Activated T-helper 1 cell treated with Interleukin-2 at 50 U/mL for 16 hours (primary cell): ENCODE data around the gene MAP6D1.

Experiments
- DNase-seq: peaks from one replicate; pipeline ENCODE4 v3.0.0-alpha.2; 2020; ENCODE audit warnings: low read depth

Gene MAP6D1

DNA sequence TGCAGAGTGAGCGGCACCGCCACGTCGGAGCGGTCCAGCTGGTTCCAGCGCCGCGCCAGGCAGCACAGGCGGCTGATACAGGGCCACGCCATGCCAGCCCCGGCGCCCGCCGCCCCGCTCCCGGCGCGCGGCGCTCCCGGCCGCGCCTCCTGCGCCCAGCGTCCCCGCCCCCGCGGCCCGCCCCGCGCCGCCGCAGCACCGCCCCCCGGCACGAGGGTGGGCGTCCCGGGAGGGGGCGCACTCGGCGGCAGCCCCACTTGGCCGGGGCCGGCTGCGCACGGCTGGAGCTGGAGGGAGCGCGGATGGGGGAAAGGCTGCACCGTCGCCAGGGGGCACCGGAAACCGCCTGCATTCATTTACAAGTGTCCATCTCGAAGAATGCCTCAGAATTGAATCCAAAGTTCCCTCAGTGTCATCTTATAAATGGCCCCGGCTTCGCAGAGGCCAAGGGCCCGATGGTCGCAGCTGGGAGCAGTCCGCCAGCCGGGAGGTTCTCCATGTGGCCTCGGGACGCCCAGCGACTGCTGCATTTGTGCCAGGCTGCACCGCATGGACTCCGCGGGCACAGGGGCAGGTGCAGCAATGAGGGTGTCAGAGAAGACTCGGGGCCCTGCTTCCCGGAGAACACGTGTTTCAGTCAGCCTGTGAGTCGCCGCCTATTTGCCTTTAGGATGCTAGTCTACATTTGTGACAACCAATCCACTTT is at the start of gene MAP6D1:
Gene MAP6D1, minus strand, starts transcription at position 122 of the 706 bp plus-strand sequence. Its CDS starts 30 bp downstream, at position 92.
- DNase-seq = peak; percentile 17

DNA sequence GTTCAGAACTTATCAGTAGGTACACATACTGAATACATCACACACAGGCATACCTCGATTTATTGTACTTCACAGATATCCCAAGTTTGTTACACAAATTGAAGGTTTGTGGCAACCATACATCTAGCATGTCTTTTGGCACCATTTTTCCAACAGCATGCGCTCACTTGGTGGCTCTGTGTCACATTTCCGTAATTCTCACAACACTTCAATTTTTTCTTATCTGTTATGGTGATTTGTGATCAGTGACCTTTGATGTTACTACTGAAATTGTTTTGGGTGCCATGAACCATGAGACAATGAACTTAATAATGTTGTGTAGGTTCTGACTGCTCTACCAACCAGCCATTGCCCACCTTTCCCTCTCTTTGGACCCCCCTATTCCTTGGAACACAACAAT is 48.5 kb upstream of the MAP6D1 start:
- no peak for DNase-seq

DNA sequence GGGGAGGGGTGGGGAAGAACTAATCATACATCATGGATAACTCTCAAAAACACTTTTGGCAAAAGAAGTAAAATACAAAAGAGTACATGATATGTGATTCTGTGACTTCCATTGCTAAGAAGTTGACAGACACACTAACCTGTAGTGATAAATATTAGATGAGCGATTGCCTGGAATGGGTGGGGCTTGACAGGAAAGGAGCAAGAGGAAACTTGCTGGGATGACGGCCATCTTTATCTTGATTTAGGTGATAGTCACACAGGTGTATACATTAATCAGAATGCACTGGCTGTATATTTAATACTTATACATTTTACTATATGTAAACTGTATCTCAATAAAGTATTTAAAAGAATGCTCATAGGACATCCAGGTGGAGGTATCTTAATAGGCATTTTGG is 46.2 kb upstream of the MAP6D1 start:
- DNase-seq = no peak

DNA sequence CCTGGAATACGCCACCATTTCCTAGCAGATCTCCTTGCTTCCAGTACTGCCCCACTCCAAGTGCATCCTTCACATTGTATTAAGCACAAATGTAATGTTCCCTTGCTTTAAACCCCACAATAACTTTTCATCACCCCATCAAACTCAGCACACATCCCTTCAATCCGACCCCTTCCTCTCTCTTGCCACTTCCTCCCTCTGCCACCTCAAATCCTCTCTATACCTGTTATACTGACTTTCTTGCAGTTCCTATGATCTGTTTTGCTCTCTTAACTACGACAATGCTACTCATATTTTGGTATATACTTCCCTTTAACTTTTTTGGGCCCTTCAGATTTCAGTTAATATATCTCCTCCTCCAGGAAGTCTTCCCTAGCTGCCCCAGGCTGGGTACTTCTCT is 45.2 kb upstream of the MAP6D1 start:
- DNase-seq = no peak

DNA sequence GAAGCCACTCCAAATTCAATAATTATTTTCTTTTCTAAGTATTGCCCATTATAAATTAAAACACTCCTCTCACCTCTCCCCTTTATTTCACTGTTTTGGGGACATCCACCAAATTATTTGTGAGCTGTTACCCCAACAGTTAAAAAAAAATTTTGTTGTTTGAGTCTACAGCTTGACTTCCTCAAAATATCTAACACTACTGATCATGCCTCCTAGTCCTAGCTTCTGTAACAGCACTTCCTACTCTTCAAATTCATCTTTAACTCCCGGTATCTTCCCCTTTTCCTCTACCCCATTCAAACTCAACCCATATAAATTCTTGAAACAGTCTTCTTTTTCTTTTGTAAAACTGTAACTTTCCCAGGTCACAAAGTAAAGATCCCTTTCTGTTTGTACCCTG is 43.4 kb upstream of the MAP6D1 start:
- no peak for DNase-seq

DNA sequence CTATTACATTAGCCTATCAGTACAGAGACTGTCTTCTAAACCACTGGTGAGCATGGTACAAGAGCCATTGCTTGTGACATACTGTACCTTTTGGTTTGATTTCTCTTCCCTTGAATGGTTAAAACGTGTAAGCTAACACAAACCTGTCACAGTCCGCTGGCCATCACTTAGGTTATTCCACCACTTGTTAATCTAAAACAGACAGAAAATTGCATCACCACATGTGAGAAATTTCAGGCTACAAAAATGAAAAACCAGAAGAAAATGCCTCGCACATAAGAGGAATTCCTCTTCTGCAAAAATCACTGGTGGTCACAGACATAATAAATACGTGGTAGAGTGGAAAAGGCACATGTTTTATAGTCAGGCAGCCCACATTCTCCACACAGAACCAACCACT is 37.2 kb upstream of the MAP6D1 start:
- DNase-seq = no peak

DNA sequence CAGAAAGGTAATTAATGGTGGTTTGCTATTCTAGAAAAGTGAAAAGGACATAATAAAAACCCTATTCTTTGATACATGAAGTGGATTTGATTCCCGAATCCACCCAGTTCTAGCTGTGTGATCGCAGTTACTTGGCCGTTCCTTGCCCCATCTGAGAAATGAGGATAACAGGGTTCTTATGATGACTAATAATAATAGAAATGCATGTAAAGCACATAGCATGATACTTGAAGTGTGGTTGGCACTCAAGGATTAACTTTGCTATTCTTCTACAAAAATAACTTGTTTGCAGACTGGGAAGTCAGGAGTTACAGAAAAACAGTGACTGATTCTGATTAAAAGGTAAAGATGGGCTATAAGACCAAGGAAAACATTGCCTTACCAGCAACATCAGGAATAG is 32.5 kb upstream of the MAP6D1 start:
- DNase-seq = no peak

DNA sequence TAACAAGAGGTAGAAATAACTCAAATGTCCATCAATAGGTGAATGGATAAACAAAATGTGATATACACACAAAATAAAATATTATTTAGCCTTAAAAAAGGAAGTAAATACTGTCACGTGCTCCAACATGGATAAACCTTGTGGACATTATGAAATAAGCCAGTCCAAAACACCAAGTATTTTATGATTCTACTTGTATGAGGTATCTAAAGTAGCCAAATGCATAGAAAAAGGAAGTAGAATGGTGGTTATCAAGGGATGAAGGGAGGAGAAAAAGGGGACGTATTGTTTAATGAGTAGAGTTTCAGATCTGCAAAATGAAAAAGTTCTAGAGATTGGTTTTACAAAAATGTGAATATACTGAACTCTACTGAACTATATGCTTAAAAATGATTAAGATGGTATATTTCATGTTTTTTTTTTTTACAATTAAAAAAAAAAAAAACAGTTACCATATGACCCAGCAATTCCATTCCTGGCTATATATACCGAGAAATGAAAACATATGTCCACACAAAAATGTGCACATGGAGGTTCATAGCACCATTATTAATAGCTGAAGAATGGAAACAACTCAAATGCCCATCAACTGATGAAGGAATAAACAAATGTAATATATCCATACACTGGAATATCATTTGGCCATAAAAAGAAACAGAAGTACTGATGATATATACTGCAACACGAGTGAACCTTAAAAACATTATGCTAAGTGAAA is 29.1 kb upstream of the MAP6D1 start:
- no peak for DNase-seq

DNA sequence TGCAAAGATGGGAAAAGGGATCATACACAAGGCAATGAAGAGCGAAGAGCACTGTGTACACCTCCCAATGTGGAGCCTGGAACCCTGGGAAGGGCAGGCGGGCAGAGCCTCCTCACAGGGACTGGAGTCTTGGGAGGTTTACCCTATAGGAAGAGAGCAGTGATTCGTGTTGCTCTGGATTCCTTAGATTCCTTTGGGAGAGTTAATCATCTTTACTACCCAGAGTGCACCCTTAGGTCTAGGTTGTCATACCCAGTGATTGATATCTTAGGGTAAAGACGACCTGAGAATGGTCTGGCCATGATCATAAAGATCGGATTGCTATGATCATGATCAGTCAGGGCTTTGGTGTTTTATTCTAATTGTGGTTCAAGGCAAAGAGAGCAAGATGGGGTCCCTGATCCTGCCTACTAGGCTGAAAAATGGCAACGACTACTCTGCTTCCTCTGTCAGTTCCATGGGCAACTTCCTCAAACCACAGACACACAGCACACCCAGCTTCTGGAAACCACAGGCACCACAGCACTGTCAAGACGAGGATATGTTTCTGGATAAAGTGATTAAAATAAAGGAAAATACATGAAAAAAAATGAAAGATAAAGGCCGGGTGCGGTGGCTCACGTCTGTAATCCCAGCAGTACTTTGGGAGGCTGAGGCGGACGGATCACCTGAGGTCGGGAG is 20.4 kb upstream of the MAP6D1 start:
- DNase-seq = no peak

DNA sequence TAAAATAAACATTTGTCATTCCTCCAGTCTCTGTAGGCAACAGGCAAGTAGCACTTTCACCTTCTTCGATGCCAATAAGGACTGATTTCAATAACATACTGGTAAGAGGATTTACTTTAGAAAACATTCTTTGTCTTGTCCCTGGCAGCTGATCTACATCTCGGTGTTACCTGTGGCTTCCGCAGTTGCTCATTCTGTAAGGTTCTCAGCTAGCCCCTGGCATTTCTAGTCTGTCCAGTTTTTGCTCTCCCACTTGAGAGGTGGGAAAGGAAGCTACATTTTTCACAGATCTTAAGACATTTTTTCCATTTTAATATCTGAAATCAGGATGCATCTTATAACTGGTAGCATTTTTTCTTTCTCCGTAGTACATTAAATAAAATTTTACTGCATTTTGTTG is 19.7 kb upstream of the MAP6D1 start:
- DNase-seq = no peak

DNA sequence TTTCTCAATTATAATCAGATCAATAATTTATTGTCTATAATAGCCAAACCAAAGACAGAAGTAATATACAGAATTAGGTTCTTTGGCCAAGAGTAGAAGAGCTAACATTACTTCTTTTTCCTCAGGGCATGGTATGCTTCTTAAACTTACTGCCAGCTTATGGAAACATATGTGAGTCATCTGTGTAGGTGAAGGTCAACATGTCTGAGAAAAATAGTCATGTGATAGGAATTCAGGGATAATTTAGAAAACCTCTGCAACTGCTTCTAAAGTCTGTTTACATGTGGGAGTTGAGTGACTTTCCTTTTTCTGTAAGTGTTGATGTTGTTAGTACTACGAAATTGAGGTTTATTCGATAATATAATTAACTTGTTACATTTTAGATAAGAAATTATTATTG is 19.2 kb upstream of the MAP6D1 start:
- no peak for DNase-seq

DNA sequence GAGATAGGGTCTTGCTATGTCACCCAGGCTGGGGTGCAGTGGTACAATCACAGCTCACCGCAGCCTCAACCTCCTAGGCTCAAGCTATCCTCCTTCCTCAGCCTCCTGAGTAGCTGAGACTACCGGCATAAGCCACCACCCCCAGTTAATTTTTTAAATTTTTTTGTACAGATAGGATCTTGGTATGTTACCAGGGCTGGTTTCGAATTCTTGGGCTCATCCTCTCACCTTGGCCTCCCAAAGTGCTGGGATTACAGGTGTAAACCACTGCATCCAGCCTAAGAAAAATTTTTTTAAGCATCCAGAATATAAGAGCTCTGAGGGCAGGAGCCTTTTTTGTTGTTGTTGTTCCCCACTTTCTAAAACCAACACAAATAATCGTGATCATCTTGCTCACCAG is 14.4 kb upstream of the MAP6D1 start:
- DNase-seq = no peak

DNA sequence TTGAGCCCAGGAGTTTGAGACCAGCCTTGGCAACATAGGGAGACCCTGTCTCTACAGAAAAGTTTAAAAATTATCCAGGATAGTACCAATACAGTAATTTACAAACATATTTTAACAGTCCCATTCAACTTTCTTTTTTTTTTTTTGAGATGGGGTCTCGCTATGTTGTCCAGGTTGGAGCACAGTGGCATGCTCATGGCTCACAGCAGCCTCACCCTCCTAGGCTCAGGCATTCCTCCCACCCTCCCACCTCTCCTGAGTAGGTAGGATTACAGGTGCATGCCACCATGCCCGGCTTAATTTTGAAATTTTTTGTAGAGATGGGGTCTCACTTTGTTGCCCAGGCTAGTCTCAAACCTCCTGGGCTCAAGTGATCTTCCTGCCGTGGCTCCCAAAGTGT is 12.5 kb upstream of the MAP6D1 start:
- no peak for DNase-seq

DNA sequence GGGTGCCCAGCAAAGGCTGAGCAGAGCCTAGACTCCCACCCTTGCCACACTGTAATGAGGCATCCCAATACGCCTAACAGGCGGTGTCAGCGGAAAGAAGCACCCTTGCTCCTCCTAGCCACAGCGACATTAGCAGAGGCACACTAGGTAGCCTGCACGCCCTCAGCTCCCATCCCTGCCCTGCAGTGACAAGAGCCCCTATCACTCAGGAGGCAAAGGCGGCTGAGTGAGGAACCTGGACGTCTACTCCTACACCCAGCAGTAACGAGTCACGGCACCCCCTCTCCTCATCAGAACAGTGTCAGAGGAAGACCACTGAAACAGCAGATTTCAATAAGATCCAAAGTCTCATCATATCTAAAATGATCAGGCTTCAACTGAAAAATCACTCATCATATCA is 12.0 kb upstream of the MAP6D1 start:
- DNase-seq = no peak

DNA sequence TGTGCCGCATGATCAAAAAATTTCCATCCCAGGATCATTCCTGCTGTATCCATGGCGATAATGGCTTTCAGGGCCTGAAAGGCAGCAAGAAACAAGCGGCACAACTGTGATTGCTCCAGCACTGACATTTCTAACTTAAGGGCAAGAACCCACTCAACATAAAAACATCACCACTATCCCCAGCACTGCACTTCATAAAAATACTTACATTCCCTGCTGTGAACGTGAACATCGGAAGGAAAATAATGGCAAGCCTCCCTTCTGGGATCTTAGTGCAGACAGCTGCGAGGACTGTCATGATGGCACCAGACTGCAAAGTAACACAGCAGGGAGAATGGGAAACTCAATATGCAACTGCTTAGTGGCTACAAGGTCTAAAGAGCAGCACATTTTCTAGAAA is 8.1 kb upstream of the MAP6D1 start:
- no peak for DNase-seq

DNA sequence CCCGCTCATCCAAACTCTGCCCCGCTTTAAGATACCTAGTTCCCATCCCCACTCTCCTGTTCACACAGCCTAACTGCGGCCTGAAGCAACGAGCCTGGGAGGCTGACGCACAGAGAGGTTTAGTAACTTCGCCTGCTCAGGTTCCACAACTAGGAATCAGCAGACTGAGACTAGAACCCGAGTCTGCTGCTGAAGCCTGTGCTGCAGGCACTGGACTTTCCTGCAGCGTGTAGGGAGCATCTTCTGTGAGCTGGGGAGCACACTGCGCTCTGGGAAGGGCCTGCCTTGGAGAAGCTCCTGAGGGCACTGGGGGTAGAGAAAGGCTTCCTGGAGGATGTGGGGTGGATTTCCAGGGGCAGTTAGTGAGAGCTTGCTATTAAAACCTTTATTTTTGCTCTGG is 4.8 kb upstream of the MAP6D1 start:
- DNase-seq = no peak

DNA sequence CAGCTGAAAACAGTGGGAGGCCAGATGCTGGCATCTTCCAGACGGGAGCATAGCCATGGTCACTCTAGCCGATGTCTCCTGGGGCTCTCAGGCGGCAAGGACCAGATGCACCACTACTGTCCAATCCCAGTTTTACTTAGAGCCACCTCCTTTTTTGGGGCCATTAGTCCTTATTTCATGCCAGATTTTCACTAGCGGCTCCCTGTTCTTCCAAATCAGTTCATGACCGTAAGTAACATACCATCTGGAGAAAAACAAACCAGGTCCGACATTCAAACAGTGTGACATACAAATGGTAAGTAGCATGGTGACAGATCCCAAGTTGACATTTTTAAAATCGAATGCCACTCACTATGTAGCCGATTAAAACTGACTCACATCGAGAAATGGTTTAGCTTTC is 4.1 kb upstream of the MAP6D1 start:
- no peak for DNase-seq

DNA sequence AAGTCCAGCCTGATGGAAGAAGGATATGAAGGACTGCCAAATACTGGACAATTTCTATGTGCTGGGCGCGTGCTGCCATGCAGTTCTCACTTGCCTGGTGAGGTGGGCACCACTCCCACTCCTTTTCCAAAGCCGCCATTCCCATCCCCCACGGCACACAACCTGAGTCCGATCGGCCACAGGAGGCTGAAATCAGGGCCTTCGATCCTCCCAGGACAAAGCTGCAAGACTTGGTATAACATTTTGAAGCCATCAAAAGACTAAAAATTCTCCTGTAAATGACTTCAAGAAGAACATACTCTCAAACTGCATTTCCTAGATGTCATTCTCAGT is 3.1 kb upstream of the MAP6D1 start:
- no peak for DNase-seq

DNA sequence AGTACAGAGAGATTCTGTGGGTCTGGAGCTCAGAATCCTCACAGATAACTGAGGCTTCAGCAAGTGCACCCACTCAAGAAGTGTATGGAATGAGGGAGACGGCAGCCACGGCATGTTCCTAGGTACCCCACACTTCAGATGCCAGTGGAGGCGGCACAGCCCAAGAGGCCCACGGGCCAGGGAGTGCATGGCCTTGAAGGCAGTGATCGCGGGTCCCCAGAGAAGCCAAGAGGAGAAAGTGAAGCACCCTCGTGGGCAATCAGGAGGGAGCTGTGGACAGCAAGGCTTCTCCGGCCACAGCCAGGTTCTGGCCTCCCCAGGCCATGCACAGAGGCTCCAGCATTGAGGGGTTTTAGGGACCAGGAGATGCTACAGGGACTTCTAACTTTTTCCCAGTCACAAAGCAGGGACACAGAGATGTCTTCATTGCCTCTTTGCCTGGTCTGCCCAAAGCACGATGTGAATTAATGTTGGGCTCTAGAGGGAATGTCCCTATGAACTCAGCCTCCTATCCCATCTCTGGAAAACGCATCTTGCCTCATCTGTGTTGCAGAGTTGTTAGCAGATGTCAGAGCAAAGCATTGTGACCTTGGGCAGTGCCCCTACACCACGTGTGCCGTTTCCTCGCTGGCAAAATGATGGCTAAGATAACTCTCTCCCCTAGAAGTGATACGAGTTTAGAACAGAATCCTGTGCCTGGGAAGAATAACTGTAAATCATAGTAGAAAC is 2.6 kb upstream of the MAP6D1 start:
- no peak for DNase-seq

DNA sequence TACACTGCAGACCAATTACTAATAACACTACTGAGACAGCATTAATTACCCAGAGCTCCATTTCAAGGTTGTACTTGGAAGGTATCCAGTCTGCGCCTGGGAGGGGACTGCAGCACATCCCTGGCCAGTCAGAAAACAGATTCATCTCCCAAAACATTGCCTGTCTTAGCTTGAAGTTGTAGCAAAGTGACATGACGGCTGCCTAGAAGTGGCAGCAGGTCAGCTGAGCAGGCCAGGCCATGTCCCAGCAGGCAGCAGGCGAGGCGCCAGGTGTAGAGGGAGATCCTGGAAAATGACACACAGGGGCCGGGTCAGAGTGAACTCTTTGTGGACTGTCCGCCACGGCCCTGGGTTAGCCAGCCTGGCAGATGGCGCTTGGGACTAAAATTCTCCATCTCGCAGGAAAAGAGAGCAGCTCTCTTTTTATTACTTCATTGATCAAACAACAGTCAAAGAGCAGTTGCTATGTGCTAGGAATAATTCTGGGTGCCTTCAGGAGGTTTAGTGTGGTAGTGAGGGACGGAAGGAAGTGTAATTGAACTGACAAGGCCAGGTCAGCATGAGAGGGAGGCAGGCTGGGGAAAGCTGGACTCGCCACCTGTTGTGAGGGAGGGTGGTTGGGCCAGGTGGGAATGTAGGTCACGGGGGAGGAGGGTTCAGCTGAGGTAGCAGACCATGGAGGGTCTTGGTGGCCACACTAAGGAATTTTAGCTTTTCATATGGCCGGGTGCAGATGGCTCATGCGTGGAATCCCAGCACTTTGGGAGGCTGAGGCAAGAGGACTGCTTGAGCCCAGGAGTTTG is 1.3 kb upstream of the MAP6D1 start:
- DNase-seq = no peak

DNA sequence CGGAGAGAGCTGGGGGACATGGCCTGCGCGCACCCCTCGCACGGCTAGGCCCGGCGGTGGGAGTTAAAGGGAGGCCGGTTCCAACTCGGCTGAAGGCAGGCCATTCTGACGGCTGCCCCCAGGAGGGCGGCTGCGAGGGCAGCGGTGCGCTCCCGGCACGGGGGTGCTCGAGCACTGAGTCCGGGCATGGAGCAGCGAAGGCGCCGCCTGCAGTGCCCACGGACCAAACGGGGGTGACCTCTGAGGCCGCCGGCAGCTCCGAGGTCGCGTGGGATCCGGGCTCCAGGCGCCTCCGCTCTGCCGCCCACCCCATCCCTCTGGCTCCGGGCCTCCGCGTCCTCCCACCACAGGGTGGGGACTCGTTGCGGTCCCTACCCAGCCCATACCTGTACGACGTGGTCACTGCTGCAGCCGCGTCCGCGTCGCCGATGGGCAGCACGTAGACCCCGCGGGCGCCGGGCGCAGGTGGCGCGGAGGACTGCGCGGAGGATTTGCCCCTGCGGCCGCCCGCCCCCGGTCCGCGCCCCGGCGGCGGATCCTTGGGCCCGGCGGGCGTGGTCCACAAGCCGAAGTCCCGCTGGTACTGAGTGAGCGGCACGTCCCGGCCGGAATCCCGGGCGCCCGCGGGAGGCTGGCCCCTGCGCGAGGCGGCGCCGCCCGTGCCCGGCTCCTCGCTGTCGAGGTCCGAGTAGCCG is 469 bp downstream of the MAP6D1 start:
- DNase-seq = no peak
